ENCODE data around the gene CES2. TPM values are rescaled to one million over a fixed set of nuclear protein-coding genes. Genes with fewer than 3 reads are reported as not detected.

CES2 gene
- total RNA-seq, 1 experiment from 2014 or later = 35.4 TPM

DNA sequence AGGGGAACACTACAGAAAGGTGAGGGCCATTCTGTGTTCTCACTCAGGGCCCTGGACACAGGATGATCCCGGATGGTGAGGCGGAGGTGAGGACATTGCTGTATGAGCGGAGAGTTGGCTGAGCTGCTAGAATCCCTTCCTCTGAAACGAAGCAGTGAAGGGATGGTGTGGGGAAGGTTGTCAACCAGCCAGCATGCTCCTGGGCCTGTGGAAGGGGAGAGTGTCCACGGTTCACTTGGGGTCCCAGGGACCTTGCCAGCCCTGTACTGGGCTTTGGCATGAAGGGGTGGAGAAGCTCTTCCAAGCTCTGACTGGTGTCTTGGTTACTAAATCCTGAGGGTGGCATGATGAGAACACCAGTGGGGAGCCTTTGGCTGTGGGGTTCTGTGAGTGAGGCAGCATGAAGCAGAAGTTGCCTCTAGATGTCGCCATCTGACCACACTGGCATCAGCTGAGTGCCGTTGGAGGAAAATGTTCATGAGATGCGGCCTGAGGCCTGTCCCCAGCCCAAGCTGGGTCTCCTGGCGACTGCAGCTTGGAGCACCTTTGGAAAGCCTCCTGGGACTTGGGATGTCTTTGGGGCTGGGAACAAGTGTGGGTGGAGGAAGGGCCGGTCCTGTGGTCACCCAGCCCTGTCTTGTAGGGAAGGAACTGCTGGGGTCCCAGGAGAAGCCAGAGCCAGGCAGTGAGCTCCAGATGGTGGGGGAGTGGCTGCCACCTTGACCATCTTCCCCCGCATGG is 40.2 kb upstream of the CES2 start:
- CTCF ChIA-PET = interaction anchor here (0.6 to 2.4 kb wide), 18 partner anchors 8 to 553 kb away, joined by 3 to 32 read pairs (median 5); partner anchors contain the start of genes CDH16, CES3, ELMO3 and PDP2
- POLR2A ChIA-PET = no interaction called here

More for the DNA sequence above, 40.2 kb upstream of the CES2 start:
- Histone ChIP-seq H3K9ac (ENCODE audit: low read length) (no peak overlapping the region), H2AFZ (ENCODE audit: low read depth, low read length, poor library complexity, severe bottlenecking) (no peak overlapping the region), H3K36me3 (ENCODE audit: control insufficient read depth in 1 of 2, insufficient read depth in 2 of 2, low read length in 2 of 2) (no peaks in the 10 kb centered on the region; a peak in 1 of 4 replicates), H3K4me3 (replicated peaks in 1 of 2; ENCODE audit: low read depth in 1 of 2, low read length in 2 of 2) (no peak overlapping the region), H3K4me2 (ENCODE audit: low read length) (no peak overlapping the region), H3K79me2 (ENCODE audit: insufficient read depth, low read length) (no peaks in the 10 kb centered on the region), H3K9me3 (ENCODE audit: control insufficient read depth in 1 of 2, insufficient read depth in 1 of 2, low read depth in 1 of 2, low read length in 2 of 2) (no peaks in the 10 kb centered on the region), H3K27ac (ENCODE audit: low read depth, low read length) (no peak overlapping the region), H3K4me1 (ENCODE audit: control insufficient read depth in 1 of 2, insufficient read depth in 2 of 2, low read length in 2 of 2) (peaks cover 4 to 11% of the 10 kb centered on the region in 2 experiments; a peak in 3 of 4 replicates), H3K9me2 (ENCODE audit: insufficient read depth) (no peaks in the 10 kb centered on the region), H4K20me1 (ENCODE audit: insufficient read depth) (no peaks in the 10 kb centered on the region), H3K27me3 (ENCODE audit: insufficient read depth, low read length) (no peaks in the 10 kb centered on the region)
- RAD21 ChIA-PET (ENCODE audit: low non-redundant PET in 1 of 2, low total read pairs in 2 of 2, uncharacterized antibody in 2 of 2, unreplicated experiment in 2 of 2) = interaction anchor here (1.0 to 1.3 kb wide), 2 partner anchors 33 kb away, joined by 5 to 6 read pairs; no protein-coding TSS in a partner anchor
- no peak for TF ChIP-seq ZFX (IDR thresholded peaks at IDR 0.05)
- peak; percentile 97 for TF ChIP-seq RAD21 (IDR thresholded peaks at IDR 0.05; ENCODE audit: low read depth)
- TF ChIP-seq, protein P1, sequence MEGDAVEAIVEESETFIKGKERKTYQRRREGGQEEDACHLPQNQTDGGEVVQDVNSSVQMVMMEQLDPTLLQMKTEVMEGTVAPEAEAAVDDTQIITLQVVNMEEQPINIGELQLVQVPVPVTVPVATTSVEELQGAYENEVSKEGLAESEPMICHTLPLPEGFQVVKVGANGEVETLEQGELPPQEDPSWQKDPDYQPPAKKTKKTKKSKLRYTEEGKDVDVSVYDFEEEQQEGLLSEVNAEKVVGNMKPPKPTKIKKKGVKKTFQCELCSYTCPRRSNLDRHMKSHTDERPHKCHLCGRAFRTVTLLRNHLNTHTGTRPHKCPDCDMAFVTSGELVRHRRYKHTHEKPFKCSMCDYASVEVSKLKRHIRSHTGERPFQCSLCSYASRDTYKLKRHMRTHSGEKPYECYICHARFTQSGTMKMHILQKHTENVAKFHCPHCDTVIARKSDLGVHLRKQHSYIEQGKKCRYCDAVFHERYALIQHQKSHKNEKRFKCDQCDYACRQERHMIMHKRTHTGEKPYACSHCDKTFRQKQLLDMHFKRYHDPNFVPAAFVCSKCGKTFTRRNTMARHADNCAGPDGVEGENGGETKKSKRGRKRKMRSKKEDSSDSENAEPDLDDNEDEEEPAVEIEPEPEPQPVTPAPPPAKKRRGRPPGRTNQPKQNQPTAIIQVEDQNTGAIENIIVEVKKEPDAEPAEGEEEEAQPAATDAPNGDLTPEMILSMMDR (IDR thresholded peaks at IDR 0.05 in 2 of 3, conservative IDR thresholded peaks at IDR 0.05 in 1 of 3; ENCODE audit: borderline replicate concordance in 1 of 3, insufficient read depth in 1 of 3, low read depth in 2 of 3, low read length in 2 of 3) = peak; percentile 80 to 92 (median 89)
- TF ChIP-seq TCF7L2 (IDR thresholded peaks at IDR 0.05; ENCODE audit: borderline replicate concordance, extremely low read depth, insufficient read depth, insufficient read length) = no peak
- BruUV-seq (replicated peaks) = no TSS peak
- peak; percentile 93 for ATAC-seq
- intact Hi-C loops (cut with micrococcal nuclease) = loop anchor here (1.0 to 10.0 kb wide), 4 partner anchors 33 to 210 kb away; partner anchors contain the start of gene PHAF1
- DNase-seq (ENCODE audit: low read depth, low spot score) = peak; percentile 45

Measured in HCT116 (cell line).